ENCODE results near the gene OCA2. TPM values are rescaled to one million over a fixed set of nuclear protein-coding genes. Genes with fewer than 3 reads are reported as not detected.

Gene OCA2
- polyA plus RNA-seq, 3 donors: not detected

DNA sequence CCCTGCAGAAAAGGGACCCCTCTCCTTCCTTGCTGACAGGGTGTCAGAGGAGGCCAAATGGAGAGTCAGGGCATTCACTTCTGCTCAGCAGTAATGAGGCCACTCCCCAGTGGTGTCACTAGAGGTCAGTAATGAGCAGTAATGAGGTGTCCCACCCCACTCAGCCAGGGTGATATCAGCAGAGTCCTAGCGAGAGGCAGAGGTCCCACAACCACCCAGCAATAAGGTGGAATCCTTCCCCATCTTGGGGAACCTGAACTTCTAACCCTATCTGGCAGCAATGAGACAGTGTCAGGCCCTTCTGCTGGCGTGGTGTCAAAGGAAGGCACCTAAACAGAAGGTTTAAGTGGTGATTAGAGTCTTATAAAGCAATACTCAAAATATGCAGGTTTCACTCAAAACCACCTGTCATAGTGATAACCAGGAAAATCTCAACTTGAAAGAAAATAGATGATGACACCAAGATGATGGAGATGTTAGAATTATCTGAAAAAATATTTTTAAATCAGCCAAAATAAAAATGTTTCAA lies 12.9 kb downstream of the OCA2 start:
- H3K27ac ChIP-seq (ENCODE audit: low read depth in 1 of 2, low read length in 2 of 2): no peak overlapping the region
- Mint-ChIP-seq H3K36me3 (no peaks in the 10 kb centered on the region), H3K4me3 (no peak overlapping the region), H3K4me1 (no peaks in the 10 kb centered on the region), H3K9me3 (peaks cover 9 to 27% (median 19%) of the 10 kb centered on the region in 7 donors), H3K27me3 (ENCODE audit: low read depth in 3 of 3) (peaks cover 13 to 23% (median 19%) of the 10 kb centered on the region in 3 donors), H3K27ac (no peak overlapping the region)
- H3K79me2 ChIP-seq (ENCODE audit: insufficient read depth, low read length): no peaks in the 10 kb centered on the region
- peak in 2 of 3 donors; percentile 13 to 25 for DNase-seq
- no CpG with 5 or more reads among the region's 2 CpGs for WGBS (ENCODE audit: insufficient coverage)
- no peaks in the 10 kb centered on the region for H3K36me3 ChIP-seq (replicated peaks in 1 of 2; ENCODE audit: control insufficient read depth in 1 of 2, insufficient read depth in 2 of 2, low read length in 2 of 2)
- no peaks in the 10 kb centered on the region for H3K4me1 ChIP-seq (ENCODE audit: control insufficient read depth in 1 of 2, insufficient read depth in 2 of 2, low read length in 2 of 2)
- TF ChIP-seq, protein P1, sequence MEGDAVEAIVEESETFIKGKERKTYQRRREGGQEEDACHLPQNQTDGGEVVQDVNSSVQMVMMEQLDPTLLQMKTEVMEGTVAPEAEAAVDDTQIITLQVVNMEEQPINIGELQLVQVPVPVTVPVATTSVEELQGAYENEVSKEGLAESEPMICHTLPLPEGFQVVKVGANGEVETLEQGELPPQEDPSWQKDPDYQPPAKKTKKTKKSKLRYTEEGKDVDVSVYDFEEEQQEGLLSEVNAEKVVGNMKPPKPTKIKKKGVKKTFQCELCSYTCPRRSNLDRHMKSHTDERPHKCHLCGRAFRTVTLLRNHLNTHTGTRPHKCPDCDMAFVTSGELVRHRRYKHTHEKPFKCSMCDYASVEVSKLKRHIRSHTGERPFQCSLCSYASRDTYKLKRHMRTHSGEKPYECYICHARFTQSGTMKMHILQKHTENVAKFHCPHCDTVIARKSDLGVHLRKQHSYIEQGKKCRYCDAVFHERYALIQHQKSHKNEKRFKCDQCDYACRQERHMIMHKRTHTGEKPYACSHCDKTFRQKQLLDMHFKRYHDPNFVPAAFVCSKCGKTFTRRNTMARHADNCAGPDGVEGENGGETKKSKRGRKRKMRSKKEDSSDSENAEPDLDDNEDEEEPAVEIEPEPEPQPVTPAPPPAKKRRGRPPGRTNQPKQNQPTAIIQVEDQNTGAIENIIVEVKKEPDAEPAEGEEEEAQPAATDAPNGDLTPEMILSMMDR (IDR thresholded peaks at IDR 0.05): peak; percentile 62
- peaks cover under 1 to 12% of the 10 kb centered on the region in 2 donors for H3K27me3 ChIP-seq (ENCODE audit: control insufficient read depth in 2 of 2, insufficient read depth in 2 of 2, low read length in 2 of 2)
- no peak overlapping the region for H3K4me2 ChIP-seq (replicated peaks; ENCODE audit: extremely low read depth, low read length, poor library complexity, severe bottlenecking)
- intact Hi-C loops (cut with micrococcal nuclease): no loop called here
- no peak overlapping the region for H3K9ac ChIP-seq (ENCODE audit: insufficient read depth, low read length, poor library complexity, severe bottlenecking)
- H3K4me3 ChIP-seq (replicated peaks in 1 of 3; ENCODE audit: low read depth in 2 of 3, low read length in 3 of 3): no peak overlapping the region
- H2AFZ ChIP-seq (ENCODE audit: insufficient read depth, low read depth, low read length, poor library complexity, severe bottlenecking): no peak overlapping the region
- no peaks in the 10 kb centered on the region for H4K20me1 ChIP-seq (ENCODE audit: insufficient read depth, low read length)
- H3K9me3 ChIP-seq (replicated peaks in 1 of 2; ENCODE audit: control insufficient read depth in 1 of 2, insufficient read depth in 1 of 2, low read length in 2 of 2): peaks cover 0 to 9% of the 10 kb centered on the region in 2 donors

DNA sequence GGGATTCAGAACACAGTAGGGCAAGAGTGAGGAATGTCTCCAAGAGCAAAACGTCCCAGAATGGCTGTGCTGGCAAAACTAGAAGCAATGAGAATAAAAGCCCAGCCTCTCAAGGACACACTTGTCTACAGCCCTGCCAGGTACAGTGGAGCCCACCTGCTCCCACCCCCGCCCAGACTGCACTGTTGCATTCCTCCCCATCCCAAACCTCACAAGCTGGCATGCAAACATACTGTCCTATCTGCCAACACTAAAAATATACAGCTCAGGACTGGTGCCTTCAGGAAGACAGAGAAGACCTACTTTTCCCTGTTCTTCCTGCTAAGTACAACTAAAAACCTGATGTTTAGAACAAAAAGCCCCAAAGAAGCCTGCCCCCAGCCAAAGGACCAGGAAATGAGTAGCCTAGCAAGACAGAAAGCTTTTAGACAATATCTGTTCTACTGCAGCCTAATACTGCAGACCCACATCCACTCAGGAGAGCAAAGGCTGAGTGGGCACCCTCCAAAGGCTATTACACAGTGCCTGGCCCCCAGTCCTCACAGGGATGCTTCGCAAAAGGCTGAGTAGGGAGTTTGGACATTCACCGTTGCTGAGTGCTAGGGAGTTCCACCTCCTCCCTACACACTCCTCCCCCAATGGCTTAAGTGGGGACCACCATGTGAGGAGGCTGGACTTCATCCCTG lies 13.5 kb downstream of the OCA2 start:
- H3K36me3 Mint-ChIP-seq: no peaks in the 10 kb centered on the region
- no peak overlapping the region for H2AFZ ChIP-seq (ENCODE audit: insufficient read depth, low read depth, low read length, poor library complexity, severe bottlenecking)
- H3K27ac ChIP-seq (ENCODE audit: low read depth in 1 of 2, low read length in 2 of 2): no peak overlapping the region
- no peaks in the 10 kb centered on the region for H3K36me3 ChIP-seq (replicated peaks in 1 of 2; ENCODE audit: control insufficient read depth in 1 of 2, insufficient read depth in 2 of 2, low read length in 2 of 2)
- intact Hi-C loops (cut with micrococcal nuclease): no loop called here
- H3K79me2 ChIP-seq (ENCODE audit: insufficient read depth, low read length): no peaks in the 10 kb centered on the region
- no peak overlapping the region for H3K4me3 Mint-ChIP-seq
- no peak overlapping the region for H3K4me3 ChIP-seq (replicated peaks in 1 of 3; ENCODE audit: low read depth in 2 of 3, low read length in 3 of 3)
- H3K27me3 Mint-ChIP-seq (ENCODE audit: low read depth in 3 of 3): peaks cover 13 to 17% (median 14%) of the 10 kb centered on the region in 3 donors
- no peak overlapping the region for H3K4me2 ChIP-seq (replicated peaks; ENCODE audit: extremely low read depth, low read length, poor library complexity, severe bottlenecking)
- H4K20me1 ChIP-seq (ENCODE audit: insufficient read depth, low read length): no peaks in the 10 kb centered on the region
- DNase-seq: no peak
- peaks cover 6 to 22% (median 15%) of the 10 kb centered on the region in 7 donors for H3K9me3 Mint-ChIP-seq
- WGBS (ENCODE audit: insufficient coverage): 77% methylated on average over 2 of the region's 4 CpGs
- no peak overlapping the region for H3K9ac ChIP-seq (ENCODE audit: insufficient read depth, low read length, poor library complexity, severe bottlenecking)
- peaks cover 0 to 4% of the 10 kb centered on the region in 2 donors for H3K9me3 ChIP-seq (replicated peaks in 1 of 2; ENCODE audit: control insufficient read depth in 1 of 2, insufficient read depth in 1 of 2, low read length in 2 of 2)
- peaks cover 0 to 7% of the 10 kb centered on the region in 2 donors for H3K27me3 ChIP-seq (ENCODE audit: control insufficient read depth in 2 of 2, insufficient read depth in 2 of 2, low read length in 2 of 2)
- no peaks in the 10 kb centered on the region for H3K4me1 Mint-ChIP-seq
- H3K27ac Mint-ChIP-seq: no peak overlapping the region
- H3K4me1 ChIP-seq (ENCODE audit: control insufficient read depth in 1 of 2, insufficient read depth in 2 of 2, low read length in 2 of 2): no peaks in the 10 kb centered on the region
- TF ChIP-seq, protein P1 (IDR thresholded peaks at IDR 0.05): no peak
